ENCODE results near the gene AP4B1. TPM values are rescaled to one million over a fixed set of nuclear protein-coding genes. Genes with fewer than 3 reads are reported as not detected.

Gene AP4B1
- total RNA-seq, 1 donor from 2014 or later = 9.8 TPM

DNA sequence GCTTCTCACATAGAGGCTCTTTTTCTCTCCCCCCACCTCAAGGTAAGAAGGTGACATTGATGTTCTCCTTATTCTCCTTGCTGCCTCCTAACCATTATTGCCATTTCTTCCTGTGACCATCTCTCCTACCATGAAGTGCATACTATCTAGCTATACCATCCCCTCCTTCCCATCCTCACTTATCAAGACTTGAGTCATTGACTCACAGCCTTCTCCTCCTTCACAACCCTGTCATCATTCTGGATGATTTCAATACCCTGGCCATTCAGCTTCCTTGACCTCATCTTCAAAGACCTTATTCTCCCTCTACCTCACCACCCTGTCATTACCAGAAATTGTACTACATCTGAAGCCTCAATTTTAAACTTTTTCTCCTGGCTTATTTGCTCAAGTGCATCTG, 13.6 kb upstream of the AP4B1 start:
- H3K4me3 ChIP-seq (ENCODE audit: low read depth, low read length) = no peak overlapping the region
- TF ChIP-seq, protein P1, sequence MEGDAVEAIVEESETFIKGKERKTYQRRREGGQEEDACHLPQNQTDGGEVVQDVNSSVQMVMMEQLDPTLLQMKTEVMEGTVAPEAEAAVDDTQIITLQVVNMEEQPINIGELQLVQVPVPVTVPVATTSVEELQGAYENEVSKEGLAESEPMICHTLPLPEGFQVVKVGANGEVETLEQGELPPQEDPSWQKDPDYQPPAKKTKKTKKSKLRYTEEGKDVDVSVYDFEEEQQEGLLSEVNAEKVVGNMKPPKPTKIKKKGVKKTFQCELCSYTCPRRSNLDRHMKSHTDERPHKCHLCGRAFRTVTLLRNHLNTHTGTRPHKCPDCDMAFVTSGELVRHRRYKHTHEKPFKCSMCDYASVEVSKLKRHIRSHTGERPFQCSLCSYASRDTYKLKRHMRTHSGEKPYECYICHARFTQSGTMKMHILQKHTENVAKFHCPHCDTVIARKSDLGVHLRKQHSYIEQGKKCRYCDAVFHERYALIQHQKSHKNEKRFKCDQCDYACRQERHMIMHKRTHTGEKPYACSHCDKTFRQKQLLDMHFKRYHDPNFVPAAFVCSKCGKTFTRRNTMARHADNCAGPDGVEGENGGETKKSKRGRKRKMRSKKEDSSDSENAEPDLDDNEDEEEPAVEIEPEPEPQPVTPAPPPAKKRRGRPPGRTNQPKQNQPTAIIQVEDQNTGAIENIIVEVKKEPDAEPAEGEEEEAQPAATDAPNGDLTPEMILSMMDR (conservative IDR thresholded peaks at IDR 0.05; ENCODE audit: low read depth, low read length) = no peak
- no peak for DNase-seq (ENCODE audit: low read depth)

- no peak for DNase-seq (ENCODE audit: low read depth)
- TF ChIP-seq, protein P1 (conservative IDR thresholded peaks at IDR 0.05; ENCODE audit: low read depth, low read length) = no peak
- no peak overlapping the region for H3K4me3 ChIP-seq (ENCODE audit: low read depth, low read length)
Measured at GRCh38 chr1:113917400-113918082, 12.9 kb upstream of the AP4B1 start.

GRCh38 chr1:113916974-113917373, 12.4 kb upstream of the AP4B1 start:
- DNase-seq (ENCODE audit: low read depth) = no peak
- no peak overlapping the region for H3K4me3 ChIP-seq (ENCODE audit: low read depth, low read length)
- TF ChIP-seq, protein P1 (conservative IDR thresholded peaks at IDR 0.05; ENCODE audit: low read depth, low read length) = no peak

GRCh38 chr1:113913887-113914664, 9.5 kb upstream of the AP4B1 start:
- TF ChIP-seq, protein P1 (conservative IDR thresholded peaks at IDR 0.05; ENCODE audit: low read depth, low read length) = no peak
- DNase-seq (ENCODE audit: low read depth) = no peak
- H3K4me3 ChIP-seq (ENCODE audit: low read depth, low read length) = no peak overlapping the region

DNA sequence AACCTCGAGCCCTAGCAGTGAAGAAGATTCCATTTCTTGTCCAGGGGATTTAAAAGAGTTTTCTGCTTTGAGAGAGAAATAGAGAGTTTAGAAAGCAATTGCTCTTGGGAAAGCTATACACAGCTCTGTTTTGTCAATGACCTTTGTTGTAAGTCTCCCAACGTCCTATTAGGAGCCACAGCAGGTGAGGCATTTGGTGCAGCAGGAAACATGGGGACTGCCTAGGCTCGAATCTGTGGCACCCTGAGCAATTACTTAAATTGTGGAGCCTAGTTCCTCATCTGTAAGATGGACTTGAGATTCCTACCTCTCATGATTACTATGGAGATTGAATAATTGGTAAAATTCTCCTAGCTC, 8.7 kb upstream of the AP4B1 start:
- no peak for DNase-seq (ENCODE audit: low read depth)
- TF ChIP-seq, protein P1 (conservative IDR thresholded peaks at IDR 0.05; ENCODE audit: low read depth, low read length) = no peak
- no peak overlapping the region for H3K4me3 ChIP-seq (ENCODE audit: low read depth, low read length)

DNA sequence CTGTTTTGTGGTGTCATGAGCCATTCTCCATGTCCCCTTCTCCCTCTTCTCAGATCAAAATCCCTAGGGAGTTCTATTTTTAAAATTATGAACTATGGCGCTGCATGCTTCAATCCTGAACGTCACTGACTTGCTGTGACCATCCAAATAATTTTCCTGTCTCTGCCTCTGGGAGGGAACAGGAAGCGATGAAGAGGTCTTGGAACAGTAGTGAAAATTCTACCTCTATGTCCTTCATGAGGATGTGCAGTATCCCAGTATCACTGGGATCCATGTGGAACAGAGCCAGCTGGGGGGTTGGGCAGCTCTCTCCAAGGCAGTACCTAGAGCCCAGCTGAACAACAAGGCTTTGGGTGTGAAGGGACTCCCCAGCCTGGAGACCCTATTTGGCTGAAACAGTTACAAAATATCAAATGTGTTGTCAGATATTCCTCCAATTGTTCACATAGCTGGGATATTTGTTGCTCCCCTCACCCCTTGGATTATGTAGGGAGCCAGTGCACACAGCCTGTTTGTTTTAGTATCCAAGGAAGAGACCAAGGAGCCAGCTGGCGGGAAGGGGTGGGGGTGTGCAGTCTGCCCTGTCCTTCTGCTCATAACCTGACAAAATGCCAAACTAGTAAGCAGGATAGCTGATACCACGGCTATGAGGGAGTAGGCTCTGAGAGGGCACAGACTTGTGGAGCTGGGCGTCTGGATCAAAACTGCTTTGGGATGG, 8.2 kb upstream of the AP4B1 start:
- no peak overlapping the region for H3K4me3 ChIP-seq (ENCODE audit: low read depth, low read length)
- no peak for DNase-seq (ENCODE audit: low read depth)
- TF ChIP-seq, protein P1 (conservative IDR thresholded peaks at IDR 0.05; ENCODE audit: low read depth, low read length) = no peak
